GM06990 (cell line): ENCODE results near the gene MYL6B.
"Not testable (repeated sequence)": the region's sequence is repeated elsewhere in the genome, so short reads cannot be mapped to it uniquely, and the experiment has no call there.

Experiments
- DNase-seq: peaks from one replicate; pipeline ENCODE4 v3.0.0-alpha.2; 2011; ENCODE audit not compliant: insufficient read length; ENCODE audit errors: extremely low read depth
- H3K27me3 ChIP-seq: replicated peaks from 2 replicates; pipeline ENCODE4 v1.6.0; 2011; ENCODE audit warnings: low read length; ENCODE audit not compliant: control insufficient read depth, insufficient read depth
- H3K36me3 ChIP-seq: 2 replicates; pipeline ENCODE4 v1.5.1; 2011; ENCODE audit warnings: low read length; ENCODE audit not compliant: control insufficient read depth, insufficient read depth
- H3K4me3 ChIP-seq: replicated peaks from 2 replicates; pipeline ENCODE4 v1.5.1; 2011; ENCODE audit warnings: low read depth, mild to moderate bottlenecking, control low read depth, low read length
- CTCF ChIP-seq: IDR thresholded peaks from 2 replicates; pipeline ENCODE4 v1.5.1; 2011; ENCODE audit warnings: low read length, control low read depth, mild to moderate bottlenecking, inconsistent platforms; ENCODE audit not compliant: insufficient read depth, poor library complexity, severe bottlenecking

Gene MYL6B

GRCh38 chr12:56193025-56193578, 40.7 kb downstream of the MYL6B start:
- peak; percentile 44 for DNase-seq
- Histone ChIP-seq H3K4me3 (no peak overlapping the region), H3K27me3 (no peaks in the 10 kb centered on the region), H3K36me3 (no peaks in the 10 kb centered on the region)
- TF ChIP-seq CTCF: peak; percentile 67

- not testable (repeated sequence) for H3K4me3 ChIP-seq, H3K27me3 ChIP-seq, H3K36me3 ChIP-seq, DNase-seq
Measured at GRCh38 chr12:56196818-56197550, 44.6 kb downstream of the MYL6B start.

GRCh38 chr12:56197921-56198635, 45.7 kb downstream of the MYL6B start:
- DNase-seq: no peak
- Histone ChIP-seq H3K27me3 (no peaks in the 10 kb centered on the region), H3K4me3 (no peak overlapping the region), H3K36me3 (no peaks in the 10 kb centered on the region)
- no peak for TF ChIP-seq CTCF

- DNase-seq: no peak
- H3K4me3 ChIP-seq: no peak overlapping the region
- TF ChIP-seq CTCF: no peak
- H3K36me3 ChIP-seq: no peaks in the 10 kb centered on the region
- no peaks in the 10 kb centered on the region for H3K27me3 ChIP-seq
Measured at GRCh38 chr12:56198836-56199235, 46.4 kb downstream of the MYL6B start.

GRCh38 chr12:56202366-56202765, 50.0 kb downstream of the MYL6B start:
- TF ChIP-seq CTCF: no peak
- Histone ChIP-seq H3K36me3 (peaks cover 13% of the 10 kb centered on the region), H3K27me3 (no peaks in the 10 kb centered on the region), H3K4me3 (no peak overlapping the region)
- DNase-seq: no peak

- H3K36me3 ChIP-seq: peaks cover 18% of the 10 kb centered on the region
- DNase-seq: no peak
- no peak overlapping the region for H3K4me3 ChIP-seq
- TF ChIP-seq CTCF: no peak
- no peaks in the 10 kb centered on the region for H3K27me3 ChIP-seq
Measured at GRCh38 chr12:56202838-56203237, 50.5 kb downstream of the MYL6B start.
